Ovary (tissue), 3 donors: ENCODE measurements around the gene FIGLA.

Experiments
- EP300 ChIP-seq: sonication (generic); formaldehyde crosslinking; IDR thresholded peaks from one replicate; pipeline ENCODE4 v1.6.1; 2017; ENCODE audit warnings: antibody characterized with exemption
- POLR2A ChIP-seq: fragments of 450-650 bp; IDR thresholded peaks from one replicate; pipeline ENCODE4 v1.6.1; 2017; ENCODE audit warnings: antibody characterized with exemption, mild to moderate bottlenecking, moderate library complexity
- TF ChIP-seq, protein P1 (sequence below), 3 donors: fragments of 450-650 bp in 2 of 3; fragments of 200-600 bp in 1 of 3; IDR thresholded peaks; one replicate each; pipeline versions ENCODE4 v1.5.1 to v1.8.0; 2016 to 2022; ENCODE audit warnings: antibody characterized with exemption in 3 of 3, mild to moderate bottlenecking in 1 of 3
- donor health status: DM: no; HTN: no; CAD: no.

DNA sequence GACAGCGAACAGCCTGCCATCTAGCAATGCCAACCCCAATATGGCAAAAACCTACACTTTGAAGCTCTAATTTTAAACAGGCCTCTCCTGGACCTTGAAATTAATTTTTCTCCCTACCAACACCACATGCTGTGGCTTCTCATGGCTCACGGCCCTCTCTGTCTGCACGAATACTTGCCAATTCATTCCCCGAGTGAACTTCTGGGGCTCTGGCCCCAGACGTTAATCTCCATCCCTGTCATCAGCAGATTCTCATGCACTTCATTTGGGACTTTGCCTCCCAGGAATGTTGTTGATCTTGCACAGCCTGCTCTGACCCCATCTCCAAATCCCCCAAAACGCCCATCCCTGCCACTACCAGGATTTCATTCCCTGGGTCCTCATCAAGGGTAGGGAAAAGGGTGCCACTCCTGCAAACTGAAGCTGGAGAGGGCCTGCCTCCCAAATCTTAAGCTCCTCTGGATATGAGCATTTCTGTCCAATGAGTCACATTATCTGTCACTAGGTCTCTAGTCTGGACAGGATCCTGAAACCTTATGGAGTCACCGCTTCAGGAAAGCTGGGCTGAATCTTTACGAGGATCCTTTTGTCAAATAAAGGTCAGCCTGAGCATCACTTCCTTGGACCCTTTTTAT lies 10.4 kb downstream of the FIGLA start:
- TF ChIP-seq POLR2A, result no peak
- TF ChIP-seq, protein P1, sequence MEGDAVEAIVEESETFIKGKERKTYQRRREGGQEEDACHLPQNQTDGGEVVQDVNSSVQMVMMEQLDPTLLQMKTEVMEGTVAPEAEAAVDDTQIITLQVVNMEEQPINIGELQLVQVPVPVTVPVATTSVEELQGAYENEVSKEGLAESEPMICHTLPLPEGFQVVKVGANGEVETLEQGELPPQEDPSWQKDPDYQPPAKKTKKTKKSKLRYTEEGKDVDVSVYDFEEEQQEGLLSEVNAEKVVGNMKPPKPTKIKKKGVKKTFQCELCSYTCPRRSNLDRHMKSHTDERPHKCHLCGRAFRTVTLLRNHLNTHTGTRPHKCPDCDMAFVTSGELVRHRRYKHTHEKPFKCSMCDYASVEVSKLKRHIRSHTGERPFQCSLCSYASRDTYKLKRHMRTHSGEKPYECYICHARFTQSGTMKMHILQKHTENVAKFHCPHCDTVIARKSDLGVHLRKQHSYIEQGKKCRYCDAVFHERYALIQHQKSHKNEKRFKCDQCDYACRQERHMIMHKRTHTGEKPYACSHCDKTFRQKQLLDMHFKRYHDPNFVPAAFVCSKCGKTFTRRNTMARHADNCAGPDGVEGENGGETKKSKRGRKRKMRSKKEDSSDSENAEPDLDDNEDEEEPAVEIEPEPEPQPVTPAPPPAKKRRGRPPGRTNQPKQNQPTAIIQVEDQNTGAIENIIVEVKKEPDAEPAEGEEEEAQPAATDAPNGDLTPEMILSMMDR (IDR thresholded peaks at IDR 0.05), result no peak
- no peak for TF ChIP-seq EP300
